Measurements from ENCODE around the gene GJA3. TPM values are rescaled to one million over a fixed set of nuclear protein-coding genes. Genes with fewer than 3 reads are reported as not detected.

GJA3 gene
- total RNA-seq, 2 experiments from 2014 or later, result 1.0 TPM

DNA sequence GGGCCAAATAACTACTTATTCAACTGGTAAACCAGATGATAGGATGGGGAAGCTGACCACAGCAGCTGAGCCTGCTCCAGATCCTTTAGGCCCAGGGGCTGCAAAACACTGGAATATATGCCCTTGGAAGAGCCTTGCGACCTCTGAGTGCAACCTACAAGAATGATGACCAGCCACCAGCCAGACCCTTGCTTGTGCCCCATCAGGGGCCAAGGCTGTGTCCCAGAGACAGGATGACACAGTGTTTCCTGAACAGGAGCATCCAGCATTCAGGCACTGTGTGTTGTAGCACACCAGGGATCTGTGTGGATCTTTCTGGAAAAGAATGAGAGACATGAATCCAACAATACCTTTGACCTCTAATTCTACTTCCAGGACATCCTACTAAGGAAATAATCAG, 14.5 kb downstream of the GJA3 start:
- H3K27ac Mint-ChIP-seq, result no peak overlapping the region

DNA sequence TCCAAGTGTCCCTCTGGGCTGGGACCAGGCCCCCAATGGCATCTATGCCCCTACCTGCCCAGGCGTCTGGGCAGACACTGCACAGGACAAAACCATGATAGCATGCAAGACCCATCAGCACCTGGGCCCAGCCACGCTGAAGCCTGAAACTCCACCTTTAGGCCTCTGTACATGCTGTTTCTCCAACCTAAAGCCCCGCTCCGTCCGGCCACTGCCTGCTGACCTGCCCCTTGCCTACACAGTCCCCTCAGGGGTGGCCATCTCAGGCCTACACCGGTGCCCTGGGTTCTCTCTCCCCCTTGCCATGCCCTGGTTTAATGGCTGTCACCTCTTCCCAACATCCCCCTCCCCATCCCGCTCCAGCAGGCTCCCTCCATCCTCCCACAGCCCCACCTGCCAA, 15.3 kb downstream of the GJA3 start:
- no peak for DNase-seq
- H3K36me3 Mint-ChIP-seq, result peaks cover 1% of the 10 kb centered on the region
- H3K9me3 Mint-ChIP-seq, result no peaks in the 10 kb centered on the region
- H3K27me3 Mint-ChIP-seq, result peaks cover 27% of the 10 kb centered on the region
- peaks cover 5% of the 10 kb centered on the region for H3K4me1 Mint-ChIP-seq
- no peak overlapping the region for H3K4me3 Mint-ChIP-seq
- H3K27ac Mint-ChIP-seq, result no peak overlapping the region

More for the DNA sequence above, 14.5 kb downstream of the GJA3 start:
- Mint-ChIP-seq H3K9me3 (no peaks in the 10 kb centered on the region), H3K4me1 (peaks cover 5% of the 10 kb centered on the region), H3K36me3 (peaks cover 1% of the 10 kb centered on the region), H3K27me3 (peaks cover 23% of the 10 kb centered on the region), H3K4me3 (no peak overlapping the region)
- DNase-seq, result no peak

GRCh38 chr13:20144141-20144850, 16.6 kb downstream of the GJA3 start:
- Mint-ChIP-seq H3K4me3 (no peak overlapping the region), H3K9me3 (no peaks in the 10 kb centered on the region), H3K27me3 (peaks cover 27% of the 10 kb centered on the region), H3K36me3 (peaks cover 1% of the 10 kb centered on the region), H3K27ac (no peak overlapping the region), H3K4me1 (peaks cover 5% of the 10 kb centered on the region)
- no peak for DNase-seq

DNA sequence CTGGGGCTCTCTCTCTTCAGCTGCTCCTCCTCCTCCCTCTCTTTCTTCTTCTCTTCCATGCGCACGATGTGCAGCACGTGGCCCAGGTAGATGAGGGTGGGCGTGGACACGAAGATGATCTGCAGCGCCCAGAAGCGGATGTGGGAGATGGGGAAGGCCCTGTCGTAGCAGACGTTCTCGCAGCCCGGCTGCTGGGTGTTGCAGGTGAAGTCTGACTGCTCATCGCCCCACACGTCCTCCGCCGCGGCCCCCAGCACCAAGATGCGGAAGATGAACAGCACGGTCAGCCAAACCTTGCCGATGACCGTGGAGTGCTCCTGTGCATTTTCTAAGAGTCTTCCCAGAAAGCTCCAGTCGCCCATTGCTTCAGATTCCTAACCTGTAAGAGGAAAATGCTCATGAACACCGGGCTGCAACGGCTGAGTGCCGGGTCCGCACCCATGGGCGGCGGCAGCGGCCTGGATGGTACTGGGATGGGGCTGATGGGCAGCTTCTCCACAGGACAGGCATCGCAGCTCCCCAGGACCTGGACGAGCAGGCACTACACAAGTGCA, 17.8 kb downstream of the GJA3 start:
- peaks cover 1% of the 10 kb centered on the region for H3K36me3 Mint-ChIP-seq
- no peak for DNase-seq
- H3K27ac Mint-ChIP-seq, result no peak overlapping the region
- H3K4me3 Mint-ChIP-seq, result no peak overlapping the region
- peaks cover 5% of the 10 kb centered on the region for H3K4me1 Mint-ChIP-seq
- no peaks in the 10 kb centered on the region for H3K9me3 Mint-ChIP-seq
- H3K27me3 Mint-ChIP-seq, result peaks cover 28% of the 10 kb centered on the region

DNA sequence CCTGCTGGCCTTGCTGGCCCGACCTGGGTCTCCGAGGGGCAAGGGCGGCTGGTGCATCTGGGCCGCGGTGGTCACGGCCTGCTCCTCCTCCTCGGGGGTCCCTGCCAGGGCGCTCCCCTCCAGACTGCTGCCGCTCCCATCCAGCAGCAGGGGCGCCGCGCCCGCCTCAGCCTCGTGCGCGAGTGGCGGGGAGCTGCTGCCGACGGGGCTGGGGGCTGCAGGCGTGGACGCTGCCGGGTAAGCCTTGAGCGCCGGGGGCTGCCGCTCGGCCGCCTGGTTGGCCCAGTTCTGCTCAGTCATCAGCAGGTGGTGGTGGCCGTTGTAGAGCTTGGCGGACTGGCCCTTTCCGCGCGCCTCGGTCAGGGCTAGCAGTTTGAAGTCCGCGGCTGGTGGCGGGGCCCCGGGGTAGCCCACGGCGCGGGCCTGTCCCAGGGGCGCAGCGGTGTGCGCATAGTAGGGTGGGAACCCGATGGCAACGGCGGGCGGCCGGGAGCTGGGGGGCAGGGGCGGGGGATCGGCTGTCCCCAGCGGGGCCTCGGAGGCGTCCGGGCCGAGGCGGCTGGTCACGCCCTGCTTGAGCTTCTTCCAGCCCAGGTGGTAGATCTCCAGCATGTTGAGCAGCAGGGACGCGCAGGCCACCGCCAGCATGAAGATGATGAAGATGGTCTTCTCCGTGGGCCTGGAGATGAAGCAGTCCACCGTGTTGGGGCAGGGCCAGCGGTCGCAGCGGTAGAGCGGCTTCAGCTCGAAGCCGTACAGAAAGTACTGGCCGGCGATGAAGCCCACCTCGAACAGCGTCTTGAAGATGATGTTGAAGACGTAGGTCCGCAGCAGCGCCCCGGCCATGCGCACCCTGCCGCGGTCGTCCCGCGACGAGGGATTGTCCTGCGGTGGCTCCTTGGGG, 18.6 kb downstream of the GJA3 start:
- no peaks in the 10 kb centered on the region for H3K9me3 Mint-ChIP-seq
- H3K4me1 Mint-ChIP-seq, result peaks cover 7% of the 10 kb centered on the region
- H3K36me3 Mint-ChIP-seq, result peaks cover 1% of the 10 kb centered on the region
- H3K27me3 Mint-ChIP-seq, result peaks cover 35% of the 10 kb centered on the region
- H3K4me3 Mint-ChIP-seq, result no peak overlapping the region
- DNase-seq, result no peak
- no peak overlapping the region for H3K27ac Mint-ChIP-seq

DNA sequence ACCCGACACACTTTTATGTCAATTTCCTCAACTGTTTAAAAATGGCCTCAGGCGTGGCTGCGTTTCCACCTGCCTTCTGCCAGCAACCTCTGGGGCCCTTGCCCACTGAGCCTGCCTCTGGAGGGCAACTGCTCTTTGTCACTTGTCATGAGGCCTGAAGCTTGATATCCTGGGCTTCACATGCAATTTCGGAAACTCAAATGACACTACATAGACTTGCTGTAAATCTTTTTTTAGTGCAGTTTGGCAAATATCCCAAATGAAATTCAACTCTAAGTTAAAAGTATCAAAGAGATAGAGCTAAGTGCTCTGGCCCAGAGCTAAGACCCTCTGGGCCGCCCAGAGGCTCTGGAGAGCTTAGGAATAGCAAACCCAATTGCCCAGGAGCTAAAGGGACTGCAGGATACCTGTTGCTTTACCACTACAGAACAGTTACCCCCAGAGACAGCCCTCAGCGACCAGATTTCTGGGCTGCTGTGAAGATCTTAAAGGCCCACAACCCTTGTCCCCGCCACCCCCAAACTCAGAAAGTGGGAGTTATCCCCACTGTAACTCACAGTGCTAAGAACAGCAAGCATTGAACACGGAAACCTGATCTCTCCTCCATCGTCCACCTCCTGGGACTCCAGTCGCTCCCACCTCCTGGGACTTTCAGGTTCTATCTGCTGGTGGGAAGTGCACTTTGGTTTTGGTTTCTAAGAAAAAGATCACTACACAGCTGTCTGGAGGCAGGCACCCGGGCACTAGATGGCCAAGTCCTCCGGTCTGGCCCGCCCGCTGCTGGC, 19.4 kb downstream of the GJA3 start:
- DNase-seq, result no peak
- Mint-ChIP-seq H3K27me3 (peaks cover 42% of the 10 kb centered on the region), H3K27ac (no peak overlapping the region), H3K4me1 (peaks cover 10% of the 10 kb centered on the region), H3K9me3 (no peaks in the 10 kb centered on the region), H3K36me3 (peaks cover 1% of the 10 kb centered on the region), H3K4me3 (no peak overlapping the region)

- H3K27me3 Mint-ChIP-seq, result peaks cover 45% of the 10 kb centered on the region
- no peak for DNase-seq
These were observed 20.4 kb downstream of the GJA3 start for GRCh38 chr13:20140487-20140886.

GRCh38 chr13:20137875-20138274, 23.0 kb downstream of the GJA3 start:
- Mint-ChIP-seq H3K4me1 (peaks cover 8% of the 10 kb centered on the region), H3K36me3 (peaks cover 1% of the 10 kb centered on the region), H3K27ac (no peak overlapping the region), H3K9me3 (no peaks in the 10 kb centered on the region), H3K27me3 (peaks cover 34% of the 10 kb centered on the region), H3K4me3 (no peak overlapping the region)
- no peak for DNase-seq

More at GRCh38 chr13:20140487-20140886, 20.4 kb downstream of the GJA3 start:
- Mint-ChIP-seq H3K27ac (no peak overlapping the region), H3K4me3 (no peak overlapping the region), H3K36me3 (peaks cover 1% of the 10 kb centered on the region), H3K4me1 (peaks cover 10% of the 10 kb centered on the region), H3K9me3 (no peaks in the 10 kb centered on the region)

DNA sequence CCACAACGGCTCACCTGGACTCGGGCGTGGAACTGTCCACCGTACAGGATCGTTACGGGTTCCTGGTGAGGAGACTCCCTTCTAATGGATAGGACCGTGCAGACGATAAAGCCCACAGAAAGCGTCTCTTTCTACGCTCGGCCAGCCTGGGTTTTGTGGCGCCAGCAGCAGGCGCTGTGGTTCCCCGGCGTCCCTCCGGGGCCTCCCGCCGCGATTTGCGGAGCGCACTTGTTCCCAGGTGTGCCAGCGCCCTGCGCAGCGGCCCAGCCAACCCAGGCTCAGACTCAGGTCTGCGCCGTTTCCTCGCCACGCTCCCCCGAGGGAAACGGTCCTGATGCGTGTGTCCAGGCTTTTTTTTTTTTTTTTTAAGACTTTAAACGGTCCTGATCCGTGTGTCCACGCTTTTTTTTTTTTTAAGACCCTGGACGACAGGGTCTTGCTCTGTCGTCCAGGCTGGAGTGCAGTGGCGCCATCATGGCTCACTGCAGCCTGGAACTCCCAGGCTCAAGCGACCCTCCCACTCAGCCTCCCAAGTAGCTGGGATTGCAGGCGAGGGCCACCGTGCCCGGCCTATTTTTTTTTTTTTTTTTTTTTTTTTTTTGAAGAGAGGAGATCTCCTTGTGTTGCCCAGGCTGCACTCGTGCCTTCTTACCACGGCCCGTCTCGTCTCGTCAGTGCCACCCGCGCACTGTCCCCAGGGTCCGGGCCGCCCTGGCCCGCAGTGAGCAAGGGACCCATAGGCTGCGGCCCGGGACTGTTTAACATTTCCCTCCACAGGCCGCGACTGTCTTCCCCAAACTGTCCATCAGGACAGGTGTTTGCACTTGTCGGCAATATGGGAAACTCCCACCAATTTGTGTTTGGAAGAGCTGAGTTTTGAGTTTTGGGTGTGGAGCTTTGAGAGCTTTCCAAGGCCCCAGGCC, 23.8 kb downstream of the GJA3 start:
- H3K4me1 Mint-ChIP-seq, result peaks cover 7% of the 10 kb centered on the region
- H3K9me3 Mint-ChIP-seq, result no peaks in the 10 kb centered on the region
- H3K36me3 Mint-ChIP-seq, result peaks cover 1% of the 10 kb centered on the region
- no peak overlapping the region for H3K27ac Mint-ChIP-seq
- DNase-seq, result peak; percentile 64
- H3K4me3 Mint-ChIP-seq, result peak overlapping the region; percentile 29
- H3K27me3 Mint-ChIP-seq, result peaks cover 29% of the 10 kb centered on the region

GRCh38 chr13:20134732-20135131, 26.1 kb downstream of the GJA3 start:
- no peak overlapping the region for H3K27ac Mint-ChIP-seq
- peaks cover 20% of the 10 kb centered on the region for H3K27me3 Mint-ChIP-seq
- no peak for DNase-seq
- H3K4me1 Mint-ChIP-seq, result peaks cover 5% of the 10 kb centered on the region
- no peaks in the 10 kb centered on the region for H3K9me3 Mint-ChIP-seq
- no peaks in the 10 kb centered on the region for H3K36me3 Mint-ChIP-seq
- no peak overlapping the region for H3K4me3 Mint-ChIP-seq

GRCh38 chr13:20132052-20132634, 28.7 kb downstream of the GJA3 start:
- H3K36me3 Mint-ChIP-seq, result no peaks in the 10 kb centered on the region
- no peak overlapping the region for H3K27ac Mint-ChIP-seq
- H3K4me3 Mint-ChIP-seq, result no peak overlapping the region
- H3K4me1 Mint-ChIP-seq, result peaks cover 3% of the 10 kb centered on the region
- H3K9me3 Mint-ChIP-seq, result no peaks in the 10 kb centered on the region
- H3K27me3 Mint-ChIP-seq, result peaks cover 19% of the 10 kb centered on the region
- DNase-seq, result no peak

- Mint-ChIP-seq H3K9me3 (no peaks in the 10 kb centered on the region), H3K4me3 (no peak overlapping the region), H3K27me3 (peaks cover 17% of the 10 kb centered on the region), H3K36me3 (no peaks in the 10 kb centered on the region), H3K4me1 (no peaks in the 10 kb centered on the region), H3K27ac (no peak overlapping the region)
- no peak for DNase-seq
These were observed 29.6 kb downstream of the GJA3 start for GRCh38 chr13:20131057-20131832.

GRCh38 chr13:20130652-20131051, 30.2 kb downstream of the GJA3 start:
- DNase-seq, result no peak
- peaks cover 18% of the 10 kb centered on the region for H3K27me3 Mint-ChIP-seq
- no peaks in the 10 kb centered on the region for H3K4me1 Mint-ChIP-seq
- H3K4me3 Mint-ChIP-seq, result no peak overlapping the region
- no peaks in the 10 kb centered on the region for H3K36me3 Mint-ChIP-seq
- no peak overlapping the region for H3K27ac Mint-ChIP-seq
- no peaks in the 10 kb centered on the region for H3K9me3 Mint-ChIP-seq
